Activated CD4-positive, alpha-beta T cell treated with anti-CD3 and anti-CD28 coated beads for 1 hour (primary cell): ENCODE measurements around the gene CACNB4.
"Not testable (repeated sequence)": the region's sequence is repeated elsewhere in the genome, so short reads cannot be mapped to it uniquely, and the experiment has no call there.

Experiments
- DNase-seq: peaks from one replicate; pipeline ENCODE4 v3.0.0-alpha.2; 2020

The CACNB4 gene

GRCh38 chr2:151808258-151809072 lies 290.4 kb downstream of the CACNB4 start:
- no peak for DNase-seq

GRCh38 chr2:151805961-151806360 lies 292.9 kb downstream of the CACNB4 start:
- no peak for DNase-seq

GRCh38 chr2:151805343-151805742 lies 293.5 kb downstream of the CACNB4 start:
- DNase-seq: no peak

GRCh38 chr2:151803811-151804210 lies 295.0 kb downstream of the CACNB4 start:
- no peak for DNase-seq

- no peak for DNase-seq
These were observed 296.5 kb downstream of the CACNB4 start for GRCh38 chr2:151802315-151802714.

- no peak for DNase-seq
These were observed 299.0 kb downstream of the CACNB4 start for GRCh38 chr2:151799886-151800292.

GRCh38 chr2:151796774-151797173 lies 302.1 kb downstream of the CACNB4 start:
- DNase-seq: no peak

- DNase-seq: no peak
These were observed 303.1 kb downstream of the CACNB4 start for GRCh38 chr2:151795646-151796240.

GRCh38 chr2:151794422-151794821 lies 304.4 kb downstream of the CACNB4 start:
- not testable (repeated sequence) for DNase-seq

- DNase-seq: no peak
These were observed 305.7 kb downstream of the CACNB4 start for GRCh38 chr2:151793123-151793522.

- no peak for DNase-seq
These were observed 306.3 kb downstream of the CACNB4 start for GRCh38 chr2:151792589-151792988.

GRCh38 chr2:151791545-151791944 lies 307.3 kb downstream of the CACNB4 start:
- DNase-seq: no peak

GRCh38 chr2:151790689-151791088 lies 308.2 kb downstream of the CACNB4 start:
- DNase-seq: no peak

- no peak for DNase-seq
These were observed 309.6 kb downstream of the CACNB4 start for GRCh38 chr2:151789055-151789834.

GRCh38 chr2:151786483-151786882 lies 312.4 kb downstream of the CACNB4 start:
- no peak for DNase-seq

- no peak for DNase-seq
These were observed 312.8 kb downstream of the CACNB4 start for GRCh38 chr2:151786077-151786476.

- no peak for DNase-seq
These were observed 315.7 kb downstream of the CACNB4 start for GRCh38 chr2:151783133-151783520.
